GM20431 (cell line): ENCODE results near the gene LTA.
"Not testable (repeated sequence)": the region's sequence is repeated elsewhere in the genome, so short reads cannot be mapped to it uniquely, and the experiment has no call there.

Experiments used
- in situ Hi-C: fragments of 300-500 bp; cut with MseI, MboI; formaldehyde crosslinking; loops from one replicate; pipeline ENCODE4 v1.15.0; 2020; ENCODE audit warnings: low sequenced_read_pairs; ENCODE audit not compliant: unreplicated experiment

The LTA gene

DNA sequence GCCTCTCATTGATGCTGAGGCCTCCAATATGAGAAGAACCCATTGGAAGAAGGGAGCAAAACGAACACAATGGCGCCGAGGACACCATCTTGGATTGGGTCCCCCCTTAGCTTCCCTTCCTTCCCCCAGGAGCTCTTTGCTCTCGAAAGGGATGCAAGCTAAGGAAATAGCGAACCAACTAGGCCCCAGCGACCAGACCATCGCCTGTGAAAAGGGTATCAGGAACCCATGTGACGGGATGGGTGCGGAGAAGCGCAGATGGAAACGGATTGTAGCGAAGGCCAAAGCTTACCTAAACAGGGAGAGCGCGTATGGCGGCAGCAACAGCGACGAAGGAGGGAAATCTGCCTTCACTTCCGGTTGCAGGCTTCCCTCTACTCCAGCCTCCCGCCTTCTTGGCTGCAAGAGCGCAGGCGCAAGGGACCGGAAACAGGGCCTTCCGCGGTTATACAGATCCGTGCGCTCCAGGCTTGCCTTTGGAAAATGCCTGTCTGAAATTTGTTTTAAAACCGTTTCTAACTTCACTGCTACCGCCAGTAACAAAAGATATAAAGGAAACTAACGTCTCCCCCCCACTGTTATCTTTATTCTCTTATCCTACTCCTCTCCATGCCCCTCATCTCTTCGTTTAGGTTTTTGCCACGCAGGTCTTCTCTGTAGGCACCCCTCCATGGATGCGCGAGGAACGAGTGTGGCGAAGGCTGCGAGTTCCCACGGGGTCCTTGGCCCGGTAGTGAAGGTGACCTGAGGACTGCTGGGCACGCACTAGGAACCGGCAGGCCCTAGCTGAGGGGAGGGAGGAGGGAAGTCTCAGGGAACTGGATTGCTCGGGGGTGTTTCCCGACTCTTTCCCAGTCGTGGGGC, 30.2 kb upstream of the LTA start, which contains the start of gene DDX39B:
DDX39B (minus strand) TSS at position 346 of the 864 bp plus-strand sequence. CDS start 1,471 bp downstream, outside the sequence.
- in situ Hi-C loops, result no loop called here

DNA sequence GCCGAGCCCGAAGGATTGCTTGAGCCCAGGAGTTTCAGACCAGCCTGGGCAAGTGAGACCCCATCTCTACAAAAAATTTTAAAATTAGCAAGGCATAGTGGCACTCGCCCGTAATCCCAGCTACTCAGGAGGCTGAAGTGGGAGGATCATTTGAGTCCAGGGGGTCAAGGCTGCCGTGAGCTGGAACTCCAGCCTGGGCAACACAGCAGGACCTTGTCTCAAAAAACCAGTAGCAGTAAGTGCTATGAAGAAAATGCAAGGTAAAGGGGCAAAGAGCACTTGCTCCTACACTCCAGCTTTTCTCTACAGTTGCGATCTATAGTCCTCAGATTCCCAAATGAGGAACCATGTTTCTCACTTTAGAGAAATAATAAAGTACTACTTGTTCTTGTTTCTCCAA, 28.4 kb upstream of the LTA start:
- in situ Hi-C loops, result no loop called here

DNA sequence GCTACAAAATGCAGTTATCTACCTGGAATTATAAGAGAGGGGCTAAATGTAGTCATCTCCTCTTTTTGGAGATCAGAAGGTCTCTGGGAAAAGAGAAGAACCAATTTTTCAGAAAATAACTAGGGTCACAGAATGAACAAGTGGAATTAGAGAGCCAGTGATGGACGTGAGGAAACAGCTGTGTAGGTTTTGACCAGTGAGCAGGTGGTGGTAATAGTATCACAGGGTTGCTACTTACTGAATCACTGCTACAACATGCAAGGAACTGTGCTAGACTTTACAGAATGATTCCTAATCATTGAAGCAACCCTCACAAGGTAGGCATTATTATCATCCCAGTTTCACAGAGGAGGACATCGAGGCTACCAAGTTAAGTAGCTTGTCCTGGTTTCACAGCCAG, 27.4 kb upstream of the LTA start:
- in situ Hi-C loops, result loop anchor here (5.0 kb wide), 1 partner anchor 58 kb away; no protein-coding TSS in a partner anchor

DNA sequence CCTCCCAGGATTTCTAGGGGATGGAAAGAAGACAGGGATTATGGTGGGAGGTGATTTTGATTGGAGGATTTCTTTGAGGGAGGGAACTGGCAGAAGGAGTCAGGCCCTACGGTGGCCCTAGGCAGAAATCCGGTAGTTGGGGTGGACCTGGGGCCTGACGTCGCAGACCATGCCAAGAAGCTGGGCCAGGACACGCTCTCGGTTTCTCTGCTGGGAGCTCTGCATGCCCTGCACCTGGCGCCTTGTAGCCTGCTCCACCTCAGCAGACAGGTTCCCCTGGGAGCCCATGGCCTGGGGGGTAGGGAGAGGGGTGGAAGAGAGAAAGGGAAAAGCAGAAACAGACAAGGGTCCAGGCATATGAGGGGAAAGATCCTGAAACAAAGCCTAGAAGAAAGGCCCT, 26.8 kb upstream of the LTA start:
- in situ Hi-C loops, result loop anchor here (5.0 kb wide), 1 partner anchor 57 kb away; no protein-coding TSS in a partner anchor

DNA sequence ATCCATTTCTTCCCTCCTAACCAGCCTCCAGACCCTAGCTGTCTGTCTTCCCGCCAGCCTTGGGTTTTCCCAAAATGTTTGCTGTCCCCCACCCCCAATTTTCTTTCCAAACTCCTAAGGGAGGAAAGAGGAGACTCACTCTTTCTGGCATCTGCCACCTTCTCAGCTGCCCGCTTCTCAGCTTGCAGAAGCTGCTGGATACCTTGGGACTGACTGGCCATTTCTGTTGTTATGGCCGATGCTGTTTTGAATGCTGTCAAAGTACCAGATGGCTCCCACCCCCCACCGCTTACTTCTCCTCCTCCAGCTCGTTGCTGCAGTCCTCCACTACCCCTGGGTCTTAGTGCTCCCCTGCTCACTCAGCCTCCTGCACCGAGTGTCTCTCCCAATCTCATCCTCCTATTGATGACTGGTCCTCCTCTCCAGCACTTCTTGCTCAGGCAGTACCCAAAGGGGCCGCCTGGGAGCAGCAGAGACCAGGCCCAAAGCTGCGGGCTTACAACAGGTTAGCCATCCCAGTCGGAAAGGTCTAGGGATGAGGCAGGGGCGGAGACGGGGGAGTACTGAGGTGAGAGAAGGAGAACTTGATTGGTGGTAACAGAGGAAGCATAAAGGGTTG, 25.6 kb upstream of the LTA start, which contains the start of gene ATP6V1G2:
ATP6V1G2 (minus strand) TSS at position 270 of the 619 bp plus-strand sequence; CDS start at position 221, 49 bp downstream.
- in situ Hi-C loops, result loop anchor here (5.0 kb wide), 1 partner anchor 56 kb away; no protein-coding TSS in a partner anchor

DNA sequence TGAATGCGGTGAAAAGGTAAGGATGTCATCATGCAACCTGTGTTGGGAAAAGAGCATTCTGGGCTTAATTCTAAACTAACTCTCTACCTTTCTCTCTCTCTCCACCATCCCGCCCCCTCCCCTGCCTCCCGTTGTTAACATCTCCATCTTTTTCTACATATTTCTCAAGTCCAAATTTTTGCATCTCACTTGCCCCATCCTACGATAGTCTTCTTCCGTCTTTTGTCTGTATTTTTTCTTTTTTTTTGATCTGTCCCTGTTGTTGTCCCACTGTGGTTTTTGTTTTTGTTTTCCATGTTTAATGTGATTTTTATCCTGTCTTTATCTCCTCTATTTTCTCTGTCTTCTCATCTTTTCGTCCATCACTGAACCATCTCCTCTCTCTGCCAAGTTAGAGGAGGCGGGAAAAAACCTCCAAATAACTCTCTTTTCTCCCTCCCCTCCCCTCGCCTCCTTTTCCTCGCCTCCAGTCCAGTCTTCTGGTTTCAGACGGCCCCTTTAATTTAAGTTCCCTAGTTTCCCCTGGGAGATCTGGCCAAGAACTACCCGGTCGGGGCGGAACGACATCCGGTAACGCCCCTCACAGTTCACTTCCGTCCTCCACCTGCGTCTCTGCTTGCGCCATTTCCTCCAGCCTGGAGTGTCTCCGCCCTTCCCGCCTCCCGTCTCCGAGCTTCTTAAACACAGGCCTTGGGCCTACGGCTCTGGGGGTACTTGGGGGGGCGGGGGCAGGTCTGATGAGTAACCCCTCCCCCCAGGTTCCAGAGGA, 24.9 kb upstream of the LTA start, which contains the start of gene NFKBIL1:
NFKBIL1 (plus strand) TSS at position 651 of the 769 bp plus-strand sequence; CDS start at position 738, 87 bp downstream.
- in situ Hi-C loops, result loop anchor here (5.0 kb wide), 1 partner anchor 55 kb away; no protein-coding TSS in a partner anchor

DNA sequence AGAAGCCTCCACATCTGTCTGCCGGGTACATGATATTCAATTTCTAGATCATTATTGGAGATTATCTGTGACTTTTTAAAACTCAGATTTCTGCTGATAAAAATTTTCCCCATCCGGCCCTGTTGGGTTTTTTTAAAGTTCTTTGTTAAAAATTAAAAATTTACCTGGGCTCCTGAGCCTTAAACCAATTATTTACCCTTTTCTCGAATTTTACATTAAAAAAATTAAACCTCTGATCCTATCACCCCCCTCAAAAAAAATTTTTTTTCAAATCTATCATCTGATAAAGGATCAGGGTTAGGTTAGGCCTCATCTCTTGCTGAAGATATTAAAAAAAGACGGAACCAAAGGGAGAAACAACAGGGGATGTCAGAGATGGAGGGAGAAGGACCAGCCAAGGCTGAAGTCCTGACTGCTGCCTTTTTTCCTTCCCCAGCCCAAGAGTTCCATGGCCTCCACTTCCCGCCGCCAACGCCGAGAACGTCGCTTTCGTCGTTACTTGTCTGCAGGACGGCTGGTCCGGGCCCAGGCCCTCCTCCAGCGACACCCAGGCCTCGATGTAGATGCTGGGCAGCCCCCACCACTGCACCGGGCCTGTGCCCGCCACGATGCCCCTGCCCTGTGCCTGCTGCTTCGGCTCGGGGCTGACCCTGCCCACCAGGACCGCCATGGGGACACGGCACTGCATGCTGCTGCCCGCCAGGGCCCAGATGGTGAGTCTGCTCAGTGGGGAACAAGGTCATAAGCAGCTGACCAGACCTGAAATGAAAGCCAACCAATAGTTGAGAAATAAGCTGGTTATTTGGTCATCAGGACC, 24.2 kb upstream of the LTA start:
- in situ Hi-C loops, result loop anchor here (5.0 kb wide), 1 partner anchor 54 kb away; no protein-coding TSS in a partner anchor

DNA sequence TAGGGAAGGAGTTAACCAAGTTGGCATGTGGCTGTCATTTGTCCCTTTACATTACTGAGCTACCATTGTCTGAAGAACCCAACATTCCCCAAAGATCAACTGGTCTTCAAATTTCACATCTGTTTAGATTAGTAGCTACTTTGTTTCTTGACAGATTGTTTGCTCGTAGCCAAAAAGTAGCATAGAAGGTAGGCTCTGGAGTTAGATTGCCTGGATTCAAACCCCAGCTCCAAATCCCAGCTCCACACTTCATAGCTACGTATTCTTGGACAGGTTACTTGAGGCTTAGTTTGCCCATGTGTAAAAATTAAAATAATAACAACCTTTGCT, 23.6 kb upstream of the LTA start:
- in situ Hi-C loops, result loop anchor here (5.0 kb wide), 1 partner anchor 54 kb away; no protein-coding TSS in a partner anchor

DNA sequence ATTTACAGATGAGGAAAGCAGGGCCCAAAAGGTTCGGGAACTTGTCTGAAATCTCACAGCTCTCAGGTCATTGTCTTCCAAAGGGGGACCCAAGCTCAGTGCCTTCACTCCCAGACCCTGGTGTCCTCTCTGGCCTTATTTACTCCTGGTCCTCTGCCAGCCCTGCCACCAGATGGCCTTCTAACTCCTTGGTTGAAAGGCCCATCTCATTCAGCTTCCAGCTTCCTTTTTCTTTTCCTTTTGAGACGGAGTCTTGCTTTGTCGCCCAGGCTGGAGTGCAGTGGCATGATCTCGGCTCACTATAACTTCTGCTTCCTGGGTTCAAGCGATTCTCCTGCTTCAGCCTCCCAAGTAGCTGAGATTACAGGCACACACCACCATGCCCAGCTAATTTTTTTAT, 20.7 kb upstream of the LTA start:
- in situ Hi-C loops, result not testable (repeated sequence)

DNA sequence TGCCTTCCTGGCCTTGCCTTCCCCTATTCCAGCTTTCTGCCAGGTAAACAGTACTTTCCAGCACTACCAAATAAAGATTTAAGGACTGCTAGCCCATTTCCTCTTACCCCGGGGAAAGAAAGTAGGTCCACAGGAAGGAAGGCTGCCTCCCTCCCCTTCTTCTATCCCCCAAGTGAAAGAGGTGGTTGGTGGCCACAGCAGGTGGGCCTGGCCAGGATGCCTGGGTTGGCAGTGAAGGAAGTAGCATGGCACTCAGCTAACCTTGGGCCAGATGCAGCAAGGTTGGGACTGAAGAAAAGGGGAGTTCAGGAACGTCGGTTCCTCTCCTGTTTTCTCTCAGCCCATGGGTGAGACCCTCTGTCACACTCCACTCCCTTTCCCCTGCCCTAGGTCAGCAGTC, 15.8 kb upstream of the LTA start:
- in situ Hi-C loops, result no loop called here

DNA sequence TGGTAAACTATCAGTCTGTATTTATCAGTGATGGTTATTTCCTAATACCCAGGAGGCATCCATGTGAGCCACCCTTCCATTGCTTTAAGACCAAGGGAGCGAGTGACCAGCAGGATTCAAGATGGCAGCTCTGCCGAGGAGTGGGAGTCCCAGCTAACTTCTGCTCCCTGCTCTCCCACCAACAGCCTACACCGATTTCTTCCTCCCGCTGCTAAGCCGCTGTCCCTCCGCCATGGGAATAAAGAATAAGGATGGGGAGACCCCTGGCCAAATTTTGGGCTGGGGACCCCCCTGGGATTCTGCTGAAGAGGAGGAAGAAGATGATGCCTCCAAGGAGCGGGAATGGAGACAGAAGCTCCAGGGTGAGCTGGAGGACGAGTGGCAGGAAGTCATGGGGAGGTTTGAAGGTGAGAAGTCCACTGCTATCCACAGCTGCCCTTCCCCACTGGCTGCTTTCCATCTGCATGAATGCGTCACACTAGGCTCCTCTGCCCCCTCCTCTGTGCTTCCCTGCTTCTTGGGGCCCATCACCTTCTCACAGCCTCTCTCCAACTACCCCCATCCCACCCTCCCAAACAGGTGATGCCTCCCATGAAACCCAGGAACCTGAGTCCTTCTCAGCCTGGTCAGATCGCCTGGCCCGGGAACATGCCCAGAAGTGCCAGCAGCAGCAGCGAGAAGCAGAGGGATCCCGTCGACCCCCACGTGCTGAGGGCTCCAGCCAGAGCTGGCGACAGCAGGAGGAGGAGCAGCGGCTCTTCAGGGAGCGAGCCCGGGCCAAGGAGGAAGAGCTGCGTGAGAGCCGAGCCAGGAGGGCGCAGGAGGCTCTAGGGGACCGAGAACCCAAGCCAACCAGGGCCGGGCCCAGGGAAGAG, 14.4 kb upstream of the LTA start:
- in situ Hi-C loops, result no loop called here

DNA sequence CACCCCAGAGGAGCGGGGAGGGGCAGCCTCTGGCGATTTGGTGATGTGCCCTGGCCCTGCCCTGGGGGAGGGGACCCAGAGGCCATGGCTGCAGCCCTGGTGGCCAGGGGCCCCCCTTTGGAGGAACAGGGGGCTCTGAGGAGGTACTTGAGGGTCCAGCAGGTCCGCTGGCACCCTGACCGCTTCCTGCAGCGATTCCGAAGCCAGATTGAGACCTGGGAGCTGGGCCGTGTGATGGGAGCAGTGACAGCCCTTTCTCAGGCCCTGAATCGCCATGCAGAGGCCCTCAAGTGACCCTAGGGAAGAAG, 13.8 kb upstream of the LTA start:
- in situ Hi-C loops, result no loop called here

DNA sequence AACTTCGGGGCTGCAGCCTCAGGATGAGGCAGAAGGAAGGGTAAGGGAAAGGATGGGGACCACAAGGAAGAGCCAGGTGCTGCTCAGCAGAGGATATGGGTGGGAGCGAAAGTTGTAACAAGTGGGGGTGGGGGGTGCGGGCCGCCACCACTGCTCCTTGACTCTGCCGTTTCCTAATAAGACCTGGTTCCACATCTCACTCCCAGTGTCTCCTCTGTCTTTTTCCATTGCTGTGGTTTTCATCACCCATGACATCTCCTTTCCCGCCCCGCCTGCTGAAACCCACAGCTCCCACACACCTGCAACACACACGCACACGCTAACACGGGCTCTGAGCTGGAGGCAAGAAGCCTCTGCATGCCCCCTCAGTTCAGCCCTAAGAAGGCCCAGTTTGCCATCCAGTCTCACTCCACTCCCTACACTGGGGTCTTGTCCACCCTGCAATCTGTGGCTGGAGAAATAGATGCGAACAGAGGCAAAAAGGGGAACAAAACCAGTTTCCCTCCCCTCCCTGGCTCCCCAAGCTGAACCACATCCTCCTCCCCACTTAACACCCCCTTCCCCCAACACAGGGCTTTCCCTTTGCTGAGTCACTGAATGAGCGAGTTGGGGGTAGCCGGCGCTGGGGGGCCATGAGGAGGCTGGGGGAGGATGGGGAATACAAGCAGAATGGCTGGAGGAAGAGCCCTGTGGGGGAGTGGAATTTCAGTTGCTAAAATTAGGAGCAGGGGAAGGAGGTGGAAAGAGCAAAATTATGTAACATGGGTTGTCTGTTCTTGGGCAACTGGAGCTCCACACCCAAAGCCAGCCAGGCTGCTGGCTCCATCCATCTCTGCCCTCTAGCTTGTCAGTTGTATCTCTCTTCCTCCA, 13.2 kb upstream of the LTA start:
- in situ Hi-C loops, result no loop called here

DNA sequence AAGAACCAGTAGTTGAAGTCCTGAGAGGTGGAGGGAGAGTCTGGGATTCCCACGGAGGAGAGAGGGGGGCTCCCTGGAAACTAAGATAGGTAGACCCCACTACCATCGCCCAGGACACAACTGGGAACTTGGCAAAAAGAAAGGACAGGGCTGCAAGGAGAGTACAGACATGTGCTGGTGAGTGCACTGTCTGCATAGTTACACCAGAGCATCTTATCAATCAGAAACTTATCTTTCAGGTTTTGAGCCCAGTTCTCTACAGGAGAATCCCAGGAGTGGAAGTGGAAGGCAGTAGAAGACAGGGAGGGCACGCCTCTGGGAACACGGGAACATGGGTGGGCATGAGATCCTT, 12.5 kb upstream of the LTA start:
- in situ Hi-C loops, result no loop called here

DNA sequence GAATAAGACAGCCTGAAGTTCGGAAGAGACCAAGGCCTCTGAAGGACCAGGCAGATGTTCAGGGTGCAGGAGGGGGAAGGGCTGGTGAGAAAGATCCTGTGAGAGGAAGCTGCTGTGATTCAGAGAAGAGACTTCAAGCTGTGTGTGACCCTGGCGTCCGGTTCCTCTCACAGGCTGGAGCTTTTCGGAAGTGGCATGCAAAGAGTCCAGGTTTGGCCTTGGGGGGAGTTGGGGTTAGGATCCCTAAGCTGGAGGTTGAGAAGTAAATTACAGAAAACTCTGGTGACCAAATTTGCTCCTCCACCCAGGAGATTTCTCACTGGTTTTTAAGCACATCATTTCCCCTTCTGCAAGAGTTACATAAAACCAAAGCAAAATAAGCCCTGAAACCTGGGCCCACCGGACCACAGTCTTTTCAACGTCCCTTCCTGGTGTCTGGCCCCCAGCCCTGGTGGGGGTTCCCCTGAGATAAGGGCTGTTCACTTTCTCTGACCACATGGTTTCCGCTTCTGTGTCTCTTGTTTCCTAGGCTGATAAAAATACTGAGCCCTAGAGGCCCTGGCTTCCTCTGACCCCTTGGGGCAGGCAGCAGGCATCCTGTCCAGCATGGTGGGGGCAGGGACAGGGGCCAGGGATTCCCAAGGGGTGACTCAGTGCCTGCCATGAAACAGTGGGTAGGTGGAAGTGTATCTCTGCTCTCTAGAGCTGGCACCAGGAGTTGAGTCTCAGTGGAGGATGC, 12.0 kb upstream of the LTA start:
- in situ Hi-C loops, result no loop called here

DNA sequence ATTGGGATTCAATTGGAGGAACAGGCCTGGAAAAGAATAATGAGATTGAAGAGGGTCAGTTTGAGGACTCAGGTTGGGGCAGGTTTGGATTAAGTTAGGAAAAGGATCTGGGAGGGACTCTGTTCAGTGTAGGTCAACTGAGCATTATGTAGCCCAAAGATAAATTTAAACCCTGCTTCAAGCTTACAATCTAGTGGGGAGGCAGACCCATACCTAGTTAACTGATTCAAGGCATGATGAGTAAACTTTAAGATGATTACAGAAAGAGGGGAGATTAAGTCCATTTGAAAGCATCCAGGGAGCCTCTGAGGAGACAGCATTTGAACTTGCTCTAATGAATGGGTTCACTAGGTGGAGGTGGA, 11.4 kb upstream of the LTA start:
- in situ Hi-C loops, result no loop called here
